Stimulated activated CD4-positive, alpha-beta T cell treated with anti-CD3 and anti-CD28 coated beads, Interleukin-2, amount 100 ng/mL, for 4 hours (primary cell): ENCODE results near the gene ARHGAP22.
"Not testable (repeated sequence)": the region's sequence is repeated elsewhere in the genome, so short reads cannot be mapped to it uniquely, and the experiment has no call there.

Experiments
- DNase-seq: peaks from one replicate; pipeline ENCODE4 v3.0.0-alpha.2; 2020; ENCODE audit warnings: low read depth

Gene ARHGAP22

GRCh38 chr10:48450233-48450740, 154.6 kb downstream of the ARHGAP22 start:
- no peak for DNase-seq

GRCh38 chr10:48449501-48450232, 155.2 kb downstream of the ARHGAP22 start:
- no peak for DNase-seq

GRCh38 chr10:48448796-48449195, 156.1 kb downstream of the ARHGAP22 start:
- DNase-seq, result no peak

GRCh38 chr10:48447356-48448215, 157.3 kb downstream of the ARHGAP22 start:
- no peak for DNase-seq

GRCh38 chr10:48446785-48447184, 158.1 kb downstream of the ARHGAP22 start:
- DNase-seq, result no peak

GRCh38 chr10:48445932-48446331, 158.9 kb downstream of the ARHGAP22 start:
- DNase-seq, result no peak

- no peak for DNase-seq
Observed at GRCh38 chr10:48444861-48445841, 159.7 kb downstream of the ARHGAP22 start.

GRCh38 chr10:48444266-48444665, 160.6 kb downstream of the ARHGAP22 start:
- DNase-seq, result no peak

- no peak for DNase-seq
Observed at GRCh38 chr10:48442809-48443177, 162.1 kb downstream of the ARHGAP22 start.

GRCh38 chr10:48442090-48442808, 162.6 kb downstream of the ARHGAP22 start:
- no peak for DNase-seq

GRCh38 chr10:48440771-48441170, 164.1 kb downstream of the ARHGAP22 start:
- DNase-seq, result no peak

- DNase-seq, result no peak
Observed at GRCh38 chr10:48439581-48440041, 165.3 kb downstream of the ARHGAP22 start.

GRCh38 chr10:48439031-48439430, 165.8 kb downstream of the ARHGAP22 start:
- DNase-seq, result no peak

GRCh38 chr10:48437546-48437945, 167.3 kb downstream of the ARHGAP22 start:
- DNase-seq, result no peak

GRCh38 chr10:48431871-48432270, 173.0 kb downstream of the ARHGAP22 start:
- no peak for DNase-seq

- no peak for DNase-seq
Observed at GRCh38 chr10:48430402-48430993, 174.4 kb downstream of the ARHGAP22 start.

- no peak for DNase-seq
Observed at GRCh38 chr10:48429309-48429708, 175.6 kb downstream of the ARHGAP22 start.

GRCh38 chr10:48428896-48429295, 176.0 kb downstream of the ARHGAP22 start:
- DNase-seq, result no peak

GRCh38 chr10:48423884-48424283, 181.0 kb downstream of the ARHGAP22 start:
- no peak for DNase-seq

- not testable (repeated sequence) for DNase-seq
Observed at GRCh38 chr10:48421862-48422261, 183.0 kb downstream of the ARHGAP22 start.

GRCh38 chr10:48419714-48420113, 185.2 kb downstream of the ARHGAP22 start:
- DNase-seq, result no peak
